Amygdala (tissue), 56 donors: Measurements from ENCODE around the gene HDAC9.
A peak's percentile ranks its signal among the peaks of the same experiment; 100 is the strongest.

ENCODE experiments used
- DNase-seq, 56 donors: peaks; one replicate each; lab custom pipeline; 2025; lab: John Stamatoyannopoulos, UW

HDAC9 gene

DNA sequence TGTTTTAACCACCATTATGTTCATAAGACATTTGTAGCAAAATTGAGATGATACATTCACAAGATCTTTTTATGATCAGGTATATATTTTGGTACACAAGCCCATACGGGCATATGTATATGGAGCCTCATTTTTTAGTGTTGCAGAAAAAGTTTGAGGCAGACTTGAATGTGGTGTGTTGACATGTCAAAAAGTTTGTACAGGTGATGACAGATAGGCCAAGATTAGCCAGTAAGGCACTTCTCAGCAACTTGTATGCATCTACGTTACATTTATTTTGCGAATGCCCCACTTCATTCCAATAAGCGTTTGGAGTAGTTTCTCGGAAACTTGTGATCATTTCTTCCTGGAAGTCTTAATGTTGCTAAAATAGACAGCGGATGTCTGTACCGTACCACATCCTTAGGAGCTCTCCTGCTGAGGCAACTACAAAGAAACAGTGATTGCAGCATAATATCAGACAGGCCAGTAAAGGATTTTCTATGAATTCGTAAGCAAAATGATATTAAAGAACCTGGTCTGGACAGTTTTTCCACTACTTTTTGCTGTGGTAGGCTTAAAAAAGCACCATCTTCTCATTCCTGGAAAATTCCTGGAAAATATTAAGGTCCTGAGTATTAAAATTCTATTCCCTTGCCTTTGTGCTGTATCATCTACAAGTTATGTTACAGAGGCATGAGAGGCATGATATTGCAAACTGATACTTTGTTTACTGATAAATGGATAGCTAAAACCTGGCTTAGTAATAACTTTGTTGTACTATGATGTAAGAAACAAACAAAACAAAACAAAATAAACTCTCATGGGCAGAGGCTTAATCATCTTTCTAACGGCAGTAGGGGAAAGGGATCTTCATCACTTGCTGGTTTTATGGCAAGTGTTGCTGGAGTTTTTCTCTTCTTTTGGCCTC is 153.6 kb downstream of the HDAC9 start:
- DNase-seq: no peak

DNA sequence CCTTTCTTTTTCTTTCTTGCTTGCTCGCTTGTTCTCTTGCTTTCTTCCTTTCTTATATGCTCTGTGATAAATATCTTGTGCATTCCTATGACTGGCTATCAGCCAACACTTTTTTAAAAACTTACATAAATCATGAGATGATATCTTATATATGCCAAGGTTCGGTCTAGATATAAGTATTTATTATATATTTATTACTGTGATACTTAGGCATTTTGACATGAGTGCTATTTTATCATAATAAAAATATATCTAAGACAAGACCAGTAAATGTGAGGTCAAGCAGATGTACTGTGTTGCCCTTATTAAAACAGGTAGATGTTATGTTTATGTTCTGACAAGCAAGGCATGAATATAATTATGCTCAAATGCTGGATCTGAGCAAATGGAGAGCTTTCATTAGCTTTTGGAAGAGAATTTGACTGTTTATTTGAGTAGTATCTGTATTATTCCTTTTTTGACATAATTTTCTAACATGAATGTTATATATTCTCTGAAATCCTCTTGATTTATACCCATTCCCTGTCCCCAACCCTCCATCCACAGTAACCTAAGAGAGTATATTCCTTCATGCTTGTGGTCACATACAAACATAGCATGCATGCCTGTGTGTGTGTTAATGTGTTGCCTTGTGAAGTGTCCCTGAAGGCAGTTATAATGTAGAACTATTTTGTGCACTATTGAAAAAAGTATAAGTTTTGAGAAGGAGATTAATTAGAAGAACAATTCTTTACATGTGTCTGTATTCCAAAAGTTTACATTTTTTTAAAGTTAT is 158.0 kb downstream of the HDAC9 start:
- no peak for DNase-seq

DNA sequence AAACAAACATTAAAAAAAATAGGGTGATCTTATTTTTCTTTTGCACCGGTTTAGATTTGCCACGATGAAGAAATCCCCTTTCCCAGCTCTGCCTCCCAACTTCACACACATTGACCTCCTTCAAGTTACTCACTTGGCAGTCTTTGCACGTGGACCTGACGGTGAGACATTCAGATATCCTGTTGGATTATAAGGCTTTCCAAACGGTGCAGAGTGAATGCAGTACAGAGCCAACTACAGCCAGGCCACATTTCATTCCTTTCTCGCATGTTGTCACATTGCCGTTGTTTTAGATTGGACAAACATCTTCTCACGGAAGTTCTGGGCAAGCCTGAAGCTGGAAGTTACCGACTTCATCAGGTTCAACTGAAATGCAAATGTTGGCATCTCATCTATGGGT is 159.2 kb downstream of the HDAC9 start:
- no peak for DNase-seq

DNA sequence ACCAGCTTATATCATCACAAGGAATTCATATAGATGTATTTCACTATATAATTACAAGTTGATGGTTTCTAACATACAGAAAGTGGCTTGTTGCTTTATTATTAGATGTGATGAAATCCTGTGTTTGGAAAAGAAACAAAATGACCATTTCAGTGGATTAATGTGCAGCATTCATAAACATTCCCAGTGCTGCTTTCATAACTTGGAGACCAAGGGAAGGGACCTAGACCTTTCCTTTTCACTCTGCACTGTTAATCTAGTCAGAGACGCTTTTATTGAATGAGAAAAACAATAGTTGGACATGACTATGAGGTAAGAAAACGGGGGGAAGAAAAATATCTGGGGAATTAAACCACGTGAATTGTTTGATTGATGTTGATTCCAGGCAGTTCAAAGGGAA is 160.0 kb downstream of the HDAC9 start:
- no peak for DNase-seq

DNA sequence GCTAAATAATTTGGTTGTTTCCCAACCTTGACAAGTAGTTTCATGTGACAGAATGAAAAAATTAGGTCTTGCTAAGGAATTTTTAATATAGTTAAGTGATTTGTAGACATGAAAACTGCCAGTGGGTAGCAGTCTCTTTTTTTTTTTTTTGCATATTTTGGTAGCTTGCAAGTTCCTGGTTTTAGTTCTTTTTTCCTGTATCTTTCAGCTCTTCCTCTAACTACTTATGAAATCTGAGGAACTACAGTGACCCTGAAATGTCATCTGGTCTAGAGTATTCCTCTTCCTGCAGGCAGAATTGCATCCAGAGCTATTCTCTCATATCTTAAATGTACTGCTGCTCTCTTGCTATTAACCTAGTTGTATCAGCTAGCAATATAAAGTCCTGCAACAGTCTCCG is 160.4 kb downstream of the HDAC9 start:
- DNase-seq: no peak

DNA sequence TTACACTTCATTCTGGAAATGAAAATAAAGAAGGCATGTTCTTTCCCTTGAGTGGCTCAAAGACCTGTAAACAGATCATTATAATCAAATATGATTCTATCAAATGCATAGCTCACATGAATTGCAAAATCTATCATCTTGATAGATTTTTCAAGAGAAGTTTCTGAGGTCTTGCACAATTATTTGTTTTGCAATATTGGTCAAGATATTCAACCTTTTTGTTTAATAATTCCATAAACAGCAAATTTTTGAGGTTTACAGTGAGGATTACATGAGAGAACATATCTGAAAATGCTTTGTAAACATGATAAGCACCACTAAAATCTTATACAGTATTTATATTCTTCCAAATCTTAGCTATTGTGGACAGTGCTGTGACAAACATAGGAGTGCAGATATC is 160.8 kb downstream of the HDAC9 start:
- no peak for DNase-seq

DNA sequence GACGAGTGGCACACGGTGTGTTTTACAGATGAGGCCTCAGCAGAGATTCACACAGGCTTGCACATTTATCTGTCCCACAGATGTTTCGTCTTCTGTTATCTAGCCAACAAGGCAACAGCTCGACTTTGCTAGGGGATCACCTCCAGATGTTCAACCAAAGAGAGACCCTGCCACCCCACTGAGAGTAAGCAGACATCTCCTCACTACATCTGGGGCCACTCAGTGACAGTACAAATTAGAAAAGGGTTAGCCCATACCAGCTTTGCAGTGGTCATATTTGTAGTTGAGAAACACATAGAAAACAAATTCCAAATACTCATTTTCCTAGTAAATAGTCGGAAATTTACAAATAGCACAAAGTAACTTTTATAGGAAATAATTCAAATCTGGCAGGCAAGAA is 164.2 kb downstream of the HDAC9 start:
- no peak for DNase-seq

DNA sequence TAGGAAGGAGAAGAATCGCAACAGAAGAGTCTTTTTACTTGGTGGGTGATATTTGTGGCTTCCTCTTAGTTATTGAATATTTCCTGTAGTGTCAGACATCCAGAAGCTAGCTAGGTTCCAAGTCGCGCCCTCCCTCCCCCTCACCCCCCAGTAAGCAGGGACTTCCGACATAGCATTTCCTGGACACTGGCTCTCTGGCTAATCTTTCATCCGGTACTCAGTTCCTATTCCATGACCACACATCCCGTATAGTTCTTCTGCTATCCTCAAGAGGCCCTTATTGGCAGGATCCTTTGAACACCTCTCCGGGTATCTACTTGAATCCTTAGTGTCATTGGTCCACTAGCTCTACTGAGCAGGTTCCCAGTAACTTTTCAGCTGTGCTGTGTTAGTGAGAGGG is 167.8 kb downstream of the HDAC9 start:
- DNase-seq: no peak

DNA sequence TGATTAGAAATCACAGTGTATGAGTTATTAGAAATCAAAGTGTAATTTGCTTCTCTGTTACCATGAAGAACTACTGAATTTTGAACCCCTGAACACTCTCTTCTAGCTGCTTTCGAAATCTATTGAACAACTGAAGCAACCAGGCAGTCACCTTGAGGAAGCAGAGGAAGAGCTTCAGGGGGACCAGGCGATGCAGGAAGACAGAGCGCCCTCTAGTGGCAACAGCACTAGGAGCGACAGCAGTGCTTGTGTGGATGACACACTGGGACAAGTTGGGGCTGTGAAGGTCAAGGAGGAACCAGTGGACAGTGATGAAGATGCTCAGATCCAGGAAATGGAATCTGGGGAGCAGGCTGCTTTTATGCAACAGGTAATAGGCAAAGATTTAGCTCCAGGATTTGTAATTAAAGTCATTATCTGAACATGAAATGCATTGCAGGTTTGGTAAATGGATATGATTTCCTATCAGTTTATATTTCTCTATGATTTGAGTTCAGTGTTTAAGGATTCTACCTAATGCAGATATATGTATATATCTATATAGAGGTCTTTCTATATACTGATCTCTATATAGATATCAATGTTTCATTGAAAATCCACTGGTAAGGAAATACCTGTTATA is 170.7 kb downstream of the HDAC9 start:
- DNase-seq: peak in 53 of 56 donors; percentile 1 to 83 (median 36)

DNA sequence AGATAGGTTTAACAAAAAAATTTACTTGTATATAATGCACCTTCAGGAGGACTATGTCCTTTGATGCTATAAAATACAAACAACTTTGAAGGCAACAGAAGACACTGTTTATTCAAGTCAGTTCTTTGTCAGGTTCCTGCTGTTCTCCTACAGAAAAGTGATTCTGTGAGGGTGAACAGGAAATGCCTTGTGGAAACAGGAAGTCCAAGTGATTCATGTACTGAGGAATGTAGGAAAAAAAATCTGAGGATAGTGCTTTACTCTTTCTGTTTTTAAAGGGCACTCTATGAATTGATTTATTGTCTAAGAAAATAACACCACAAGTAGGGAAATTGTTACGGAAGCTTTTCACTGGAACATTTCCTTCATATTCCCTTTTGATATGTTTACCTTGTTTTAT is 171.9 kb downstream of the HDAC9 start:
- no peak for DNase-seq

DNA sequence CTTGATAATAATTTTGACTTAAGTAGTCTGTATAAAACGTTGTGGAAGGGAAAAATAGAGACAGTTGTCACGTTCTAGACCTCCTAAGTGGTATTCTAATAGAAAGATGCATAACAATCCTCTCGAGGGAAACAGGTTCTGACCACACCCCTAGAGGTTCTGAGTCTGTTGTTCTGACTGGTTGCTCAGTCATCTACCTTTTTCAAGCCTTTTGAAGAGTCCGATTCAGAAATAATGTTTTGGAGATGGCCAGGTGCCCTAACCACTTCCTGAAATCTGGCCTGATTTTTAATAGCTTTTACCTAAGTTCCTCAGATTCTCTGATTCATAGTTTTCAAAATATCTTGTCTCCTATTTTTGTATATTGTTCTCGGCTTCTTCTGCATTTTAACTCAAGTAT is 175.6 kb downstream of the HDAC9 start:
- DNase-seq: no peak

DNA sequence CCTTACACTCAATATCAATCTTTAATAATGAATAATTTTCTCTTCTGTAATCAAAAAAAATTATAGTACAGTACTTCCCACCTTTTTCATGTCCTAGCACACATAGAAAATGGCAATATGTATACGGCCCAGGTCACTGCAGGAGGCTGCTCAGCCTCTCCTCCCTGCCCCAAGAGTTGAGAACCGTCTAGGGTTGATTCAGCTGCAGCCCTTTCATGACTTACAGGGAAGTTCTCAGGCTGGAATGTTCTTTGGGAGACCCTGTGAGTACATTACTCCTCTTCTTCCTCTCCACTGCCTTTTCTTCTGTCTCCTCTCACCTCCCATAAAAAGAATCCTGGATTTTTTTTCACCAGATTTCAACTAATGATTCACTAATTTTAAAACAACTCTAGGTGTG is 180.0 kb downstream of the HDAC9 start:
- no peak for DNase-seq

DNA sequence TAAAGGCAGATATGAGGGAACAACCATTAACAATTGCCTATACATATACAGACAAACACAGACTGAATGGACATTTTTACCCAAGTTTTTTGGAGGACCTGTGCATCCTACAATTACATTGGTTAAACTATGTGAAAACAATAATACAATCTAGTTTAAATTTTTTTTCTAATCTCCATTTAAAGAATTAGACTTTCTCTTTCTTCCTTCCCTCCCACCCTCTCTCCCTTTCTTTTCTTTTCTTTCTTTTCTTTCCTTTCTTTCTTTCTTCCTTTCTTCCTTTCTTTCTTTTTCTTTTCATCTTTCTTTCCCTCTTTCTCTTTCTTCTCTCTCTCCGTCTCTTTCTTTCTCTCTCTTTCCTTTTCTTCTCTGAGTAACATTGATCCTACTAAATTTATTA is 183.7 kb downstream of the HDAC9 start:
- no peak for DNase-seq

DNA sequence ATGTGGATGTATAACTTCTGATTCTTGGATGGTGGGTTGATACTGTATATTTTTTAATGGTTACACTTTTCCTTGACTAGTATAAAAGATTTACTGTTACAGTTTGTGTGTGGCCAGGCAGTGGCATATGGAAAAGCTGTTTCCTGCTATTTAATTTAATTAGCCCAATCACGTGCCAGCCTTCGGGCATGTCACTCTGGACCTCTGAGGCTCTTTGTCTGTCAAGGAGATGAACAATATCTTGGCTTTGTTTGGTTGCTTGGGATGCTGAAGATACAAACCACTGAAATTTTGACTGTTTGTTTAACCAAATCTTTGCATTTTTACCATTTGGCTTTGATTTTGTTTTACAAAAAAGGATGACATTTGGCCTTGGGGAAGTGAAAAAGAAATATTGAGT is 185.0 kb downstream of the HDAC9 start:
- peak in 5 of 56 donors; percentile 3 to 28 (median 11) for DNase-seq

DNA sequence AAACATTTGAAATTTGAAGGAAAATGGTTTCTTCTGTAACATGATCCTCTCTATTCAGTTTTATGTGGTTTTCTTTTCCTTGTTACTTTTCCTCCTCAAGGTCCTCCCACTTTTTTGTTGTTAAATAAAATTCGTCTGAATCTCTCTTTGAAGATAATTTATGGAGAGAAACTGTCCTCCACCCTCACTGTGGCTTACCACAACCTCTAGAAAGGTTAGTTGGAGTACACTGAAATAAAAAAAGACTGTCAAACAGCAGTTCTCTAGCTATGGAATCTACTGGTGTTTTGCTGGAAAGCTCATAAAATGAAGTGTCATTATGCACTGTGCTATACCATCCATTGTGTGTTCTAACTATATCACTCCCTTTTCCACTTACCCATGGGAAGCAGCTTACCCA is 189.4 kb downstream of the HDAC9 start:
- no peak for DNase-seq

DNA sequence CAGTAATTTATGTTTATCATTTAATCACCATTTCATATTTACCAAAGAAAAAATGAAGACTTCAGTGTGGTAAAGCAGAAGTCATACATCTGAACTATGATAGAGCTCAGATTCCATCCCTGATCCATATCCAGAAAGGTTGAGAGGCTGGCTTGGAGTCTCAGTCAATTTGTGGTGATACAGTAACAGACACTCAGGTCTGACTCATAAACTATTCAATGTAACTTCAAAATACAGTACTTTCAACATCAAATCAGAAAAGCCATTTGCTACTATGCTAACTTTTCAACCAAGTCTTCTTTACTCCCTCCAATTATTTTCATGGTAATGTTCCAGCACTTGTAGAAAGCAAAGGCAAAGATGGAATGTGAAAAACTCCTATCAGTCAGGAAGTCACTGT is 190.4 kb downstream of the HDAC9 start:
- DNase-seq: no peak

DNA sequence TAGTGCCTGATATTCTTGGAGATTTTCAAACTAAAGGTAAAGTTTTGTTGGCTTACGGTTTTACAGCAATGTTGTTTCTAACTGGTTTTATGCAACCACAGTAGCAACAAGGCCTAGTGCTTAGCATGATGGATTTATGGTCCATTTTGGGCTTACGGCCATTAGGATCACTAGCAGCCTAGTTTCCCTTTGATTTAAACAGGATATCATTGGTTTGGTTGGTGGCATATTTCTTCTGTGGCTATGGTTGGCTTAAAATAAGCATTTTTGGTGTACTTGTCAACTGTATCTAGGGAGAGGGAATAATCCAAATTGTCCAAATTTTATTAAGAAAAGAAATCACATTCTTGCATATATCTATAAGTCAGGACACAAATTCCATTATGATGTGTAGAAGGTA is 194.0 kb downstream of the HDAC9 start:
- no peak for DNase-seq

DNA sequence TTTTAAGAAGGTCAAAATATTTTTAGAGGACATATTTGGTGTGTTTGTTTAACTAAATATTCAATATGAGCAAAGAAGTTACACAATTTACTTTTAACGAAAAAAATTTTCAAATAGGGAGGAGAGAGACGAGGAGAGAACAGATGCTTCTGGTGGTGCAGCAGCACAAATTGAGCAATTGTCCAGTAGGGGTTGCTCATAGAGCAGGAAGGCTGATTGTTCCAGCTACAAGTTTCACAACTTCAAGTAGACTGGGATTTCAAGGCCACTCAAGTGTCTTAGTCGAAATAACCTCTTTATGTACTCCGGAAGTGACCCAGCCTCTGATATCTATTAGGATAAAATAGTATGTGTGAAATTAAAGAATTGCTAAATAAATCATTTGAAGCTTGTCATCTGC is 197.9 kb downstream of the HDAC9 start:
- DNase-seq: no peak

DNA sequence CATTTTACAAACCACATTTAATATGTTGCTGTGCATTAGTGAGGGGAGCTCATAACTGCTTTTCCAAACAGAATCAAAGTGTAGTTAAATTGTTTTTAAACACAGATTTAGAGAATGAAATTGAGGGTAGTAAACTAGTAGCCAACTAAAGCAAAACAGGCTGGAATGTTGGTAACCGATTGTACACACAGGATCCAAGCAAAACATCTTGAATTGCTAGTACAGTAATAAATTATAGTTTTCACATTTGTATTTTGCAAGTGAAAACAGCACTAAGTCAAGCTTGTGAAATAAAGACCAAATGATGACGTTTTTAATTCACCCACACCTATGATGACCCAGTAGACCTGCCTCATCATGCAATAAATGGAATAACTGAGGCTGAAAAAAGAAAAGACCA is 198.3 kb downstream of the HDAC9 start:
- no peak for DNase-seq

DNA sequence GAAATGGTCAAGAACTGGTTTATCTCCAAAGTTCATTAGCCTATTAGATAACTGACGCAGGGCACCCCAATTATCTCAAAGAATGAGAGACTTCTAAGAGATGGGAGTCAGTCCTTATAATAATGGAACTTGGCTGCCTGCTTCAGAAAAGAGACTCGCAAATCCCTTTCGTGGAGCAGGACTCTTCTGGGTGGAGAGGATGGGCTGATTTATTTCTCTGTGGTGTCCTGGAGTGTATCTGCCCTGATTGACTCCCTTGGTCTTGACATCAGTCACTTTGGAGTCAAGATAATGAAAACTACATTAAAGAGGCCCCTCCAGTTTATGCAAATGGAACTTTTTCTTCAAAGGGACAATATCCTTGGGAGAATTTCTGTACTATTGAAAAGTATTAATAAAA is 198.9 kb downstream of the HDAC9 start:
- no peak for DNase-seq

DNA sequence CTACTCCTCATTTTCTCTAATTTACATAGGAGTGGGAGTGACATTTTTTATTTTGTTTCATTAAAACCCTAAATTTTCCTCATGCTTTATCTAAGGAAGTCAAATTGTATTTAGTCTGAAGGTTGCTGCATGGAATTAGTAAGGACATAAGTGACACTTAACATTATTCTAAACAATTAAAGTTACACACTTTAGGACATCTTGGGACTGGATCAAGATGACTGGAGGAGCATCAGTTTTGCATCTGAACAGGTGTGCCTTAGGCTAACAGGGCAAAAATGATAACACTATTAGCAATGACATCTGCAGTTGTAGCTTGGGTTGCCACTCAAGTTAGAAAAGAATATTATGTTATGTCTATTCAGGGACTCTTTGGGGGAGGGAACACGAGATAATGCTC is 199.4 kb downstream of the HDAC9 start:
- DNase-seq: no peak
